ENCODE data around the gene BRME1. TPM values are rescaled to one million over a fixed set of nuclear protein-coding genes. Genes with fewer than 3 reads are reported as not detected.

Gene BRME1
- polyA plus RNA-seq, 1 donor (not counting 4 experiments of a cell fraction or from before 2014, with no cell fraction given), result 0.22 TPM

DNA sequence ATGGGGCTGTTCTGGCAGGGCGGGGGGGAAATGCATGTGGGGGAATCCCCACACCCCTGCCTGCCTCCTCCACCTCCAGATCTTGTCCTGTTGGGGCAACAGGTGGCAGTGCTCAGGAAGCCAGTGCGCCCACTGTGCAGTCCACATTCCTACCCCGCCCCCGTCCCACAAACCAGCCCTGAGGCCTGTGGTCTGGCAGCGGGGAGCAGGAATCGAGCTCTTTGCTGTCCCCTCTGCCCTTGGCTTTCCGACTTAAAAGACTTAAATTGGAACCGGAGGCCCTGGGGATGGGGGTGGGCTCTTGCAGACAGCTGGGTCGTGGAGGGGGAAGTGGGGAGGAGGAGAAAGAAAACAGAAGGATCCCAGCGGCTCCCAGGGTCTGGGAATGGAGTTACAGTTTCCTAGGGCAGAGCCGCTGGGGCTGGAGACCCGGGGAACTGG is 24.6 kb downstream of the BRME1 start:
- H3K9me3 ChIP-seq (ENCODE audit: control insufficient read depth, low read depth, low read length), result no peaks in the 10 kb centered on the region
- H2AFZ ChIP-seq (ENCODE audit: control insufficient read depth, low read length), result no peak overlapping the region
- TF ChIP-seq, protein P1, sequence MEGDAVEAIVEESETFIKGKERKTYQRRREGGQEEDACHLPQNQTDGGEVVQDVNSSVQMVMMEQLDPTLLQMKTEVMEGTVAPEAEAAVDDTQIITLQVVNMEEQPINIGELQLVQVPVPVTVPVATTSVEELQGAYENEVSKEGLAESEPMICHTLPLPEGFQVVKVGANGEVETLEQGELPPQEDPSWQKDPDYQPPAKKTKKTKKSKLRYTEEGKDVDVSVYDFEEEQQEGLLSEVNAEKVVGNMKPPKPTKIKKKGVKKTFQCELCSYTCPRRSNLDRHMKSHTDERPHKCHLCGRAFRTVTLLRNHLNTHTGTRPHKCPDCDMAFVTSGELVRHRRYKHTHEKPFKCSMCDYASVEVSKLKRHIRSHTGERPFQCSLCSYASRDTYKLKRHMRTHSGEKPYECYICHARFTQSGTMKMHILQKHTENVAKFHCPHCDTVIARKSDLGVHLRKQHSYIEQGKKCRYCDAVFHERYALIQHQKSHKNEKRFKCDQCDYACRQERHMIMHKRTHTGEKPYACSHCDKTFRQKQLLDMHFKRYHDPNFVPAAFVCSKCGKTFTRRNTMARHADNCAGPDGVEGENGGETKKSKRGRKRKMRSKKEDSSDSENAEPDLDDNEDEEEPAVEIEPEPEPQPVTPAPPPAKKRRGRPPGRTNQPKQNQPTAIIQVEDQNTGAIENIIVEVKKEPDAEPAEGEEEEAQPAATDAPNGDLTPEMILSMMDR (optimal IDR thresholded peaks at IDR 0.05 in 1 of 3, IDR thresholded peaks at IDR 0.05 in 1 of 3, conservative IDR thresholded peaks at IDR 0.05 in 1 of 3; ENCODE audit: extremely low read depth in 1 of 3, insufficient read depth in 2 of 3, low read length in 3 of 3), result no peak
- no peak for TF ChIP-seq EZH2 (IDR thresholded peaks at IDR 0.05; ENCODE audit: low read length)
- H3K4me2 ChIP-seq (ENCODE audit: control insufficient read depth, extremely low read depth, insufficient read depth, low read depth, low read length), result no peak overlapping the region
- FAIRE-seq (no peak), DNase-seq (ENCODE audit: low read depth, low spot score) (no peak)
- peaks cover 8% of the 10 kb centered on the region for H3K27me3 ChIP-seq (ENCODE audit: control insufficient read depth, extremely low read depth, insufficient read depth, low read length)
- no peak overlapping the region for H3K4me3 ChIP-seq (ENCODE audit: control insufficient read depth in 2 of 3, extremely low read depth in 1 of 3, insufficient read depth in 2 of 3, low read depth in 1 of 3, low read length in 3 of 3)
- dilution Hi-C loops (cut with MboI; ENCODE audit: extremely low pct_ligation_motif_present, low sequenced_read_pairs), result no loop called here
- no peak overlapping the region for H3K27ac ChIP-seq (ENCODE audit: control insufficient read depth, insufficient read depth, low read length)
- H3K9me1 ChIP-seq (ENCODE audit: control insufficient read depth, extremely low read depth, insufficient read depth, low read length), result peaks cover 2% of the 10 kb centered on the region
- H3K79me2 ChIP-seq (ENCODE audit: control insufficient read depth, insufficient read depth, low read length), result no peaks in the 10 kb centered on the region
- H4K20me1 ChIP-seq (ENCODE audit: control insufficient read depth, extremely low read depth, insufficient read depth, low read length), result no peaks in the 10 kb centered on the region
- H3K4me1 ChIP-seq (ENCODE audit: control insufficient read depth, extremely low read depth, insufficient read depth, low read length), result peaks cover 11% of the 10 kb centered on the region
- no peak overlapping the region for H3K9ac ChIP-seq (ENCODE audit: control insufficient read depth, extremely low read depth, insufficient read depth, low read length)
- H3K36me3 ChIP-seq (ENCODE audit: control insufficient read depth in 2 of 2, extremely low read depth in 1 of 2, insufficient read depth in 2 of 2, low read length in 2 of 2), result no peaks in the 10 kb centered on the region

DNA sequence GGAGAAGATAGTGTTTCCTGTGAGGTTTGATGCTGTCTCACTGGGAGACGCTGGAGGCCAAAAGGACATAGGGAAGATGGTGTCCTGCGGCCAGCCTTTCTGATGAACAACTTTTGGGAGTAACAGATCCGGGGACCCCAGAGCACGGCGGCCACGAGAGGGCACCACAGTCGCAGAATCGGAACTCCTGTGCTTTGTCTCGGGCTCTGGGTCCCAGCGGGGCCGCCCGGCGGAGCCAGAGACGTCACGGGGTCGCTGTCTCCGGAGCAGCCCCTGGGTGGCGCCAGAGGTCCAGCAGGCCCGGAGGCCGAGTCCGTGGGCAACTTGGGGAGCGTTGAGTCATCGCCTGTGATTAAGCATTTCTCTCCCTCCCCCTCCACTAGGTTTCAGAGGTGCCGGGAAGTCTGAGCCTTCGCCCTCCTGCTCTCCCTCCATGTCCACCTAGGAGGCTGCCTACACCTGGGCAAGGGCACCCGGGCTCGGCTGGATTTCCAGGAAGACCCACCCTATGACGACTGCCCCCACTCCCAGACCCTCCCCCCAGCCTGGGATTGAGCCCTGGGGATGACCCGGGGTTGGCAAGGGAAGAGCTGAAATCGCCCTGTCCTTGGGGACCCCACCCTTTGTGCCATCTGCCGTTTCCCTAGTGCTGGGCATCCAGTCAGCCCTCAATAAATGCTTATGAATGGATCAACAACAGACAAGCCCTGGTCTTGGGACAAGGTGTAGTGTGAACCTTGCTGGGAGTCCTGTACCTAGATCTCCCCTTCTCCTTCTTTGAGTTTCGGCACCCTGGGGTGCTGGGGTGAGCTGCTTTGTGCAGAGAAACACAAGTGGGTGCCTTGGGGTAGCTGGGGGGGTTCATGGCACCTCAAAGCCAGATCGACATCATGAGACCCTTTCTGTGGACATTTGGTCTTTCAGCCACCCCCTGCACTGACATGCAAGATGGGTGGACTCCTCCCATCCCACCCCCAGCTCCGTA is 25.6 kb downstream of the BRME1 start:
- Histone ChIP-seq H3K27ac (ENCODE audit: control insufficient read depth, insufficient read depth, low read length) (peak overlapping the region; percentile 40), H3K9me3 (ENCODE audit: control insufficient read depth, low read depth, low read length) (no peaks in the 10 kb centered on the region)

More for the DNA sequence above, 25.6 kb downstream of the BRME1 start:
- TF ChIP-seq EZH2 (IDR thresholded peaks at IDR 0.05; ENCODE audit: low read length), result no peak
- TF ChIP-seq, protein P1 (optimal IDR thresholded peaks at IDR 0.05 in 1 of 3, IDR thresholded peaks at IDR 0.05 in 1 of 3, conservative IDR thresholded peaks at IDR 0.05 in 1 of 3; ENCODE audit: extremely low read depth in 1 of 3, insufficient read depth in 2 of 3, low read length in 3 of 3), result peak; percentile 96 to 99 (median 99)
- FAIRE-seq (peak; percentile 94), DNase-seq (ENCODE audit: low read depth, low spot score) (peak; percentile 83)
- H2AFZ ChIP-seq (ENCODE audit: control insufficient read depth, low read length), result peak overlapping the region; percentile 76
- peak overlapping the region in 2 of 3 experiments; percentile 49 to 51 for H3K4me3 ChIP-seq (ENCODE audit: control insufficient read depth in 2 of 3, extremely low read depth in 1 of 3, insufficient read depth in 2 of 3, low read depth in 1 of 3, low read length in 3 of 3)
- no peaks in the 10 kb centered on the region for H3K79me2 ChIP-seq (ENCODE audit: control insufficient read depth, insufficient read depth, low read length)
- dilution Hi-C loops (cut with MboI; ENCODE audit: extremely low pct_ligation_motif_present, low sequenced_read_pairs), result no loop called here
- H3K9ac ChIP-seq (ENCODE audit: control insufficient read depth, extremely low read depth, insufficient read depth, low read length), result peak overlapping the region; percentile 52
- peaks cover 7% of the 10 kb centered on the region for H3K27me3 ChIP-seq (ENCODE audit: control insufficient read depth, extremely low read depth, insufficient read depth, low read length)
- H3K4me2 ChIP-seq (ENCODE audit: control insufficient read depth, extremely low read depth, insufficient read depth, low read depth, low read length), result peak overlapping the region; percentile 73
- H3K9me1 ChIP-seq (ENCODE audit: control insufficient read depth, extremely low read depth, insufficient read depth, low read length), result peaks cover 2% of the 10 kb centered on the region
- H4K20me1 ChIP-seq (ENCODE audit: control insufficient read depth, extremely low read depth, insufficient read depth, low read length), result no peaks in the 10 kb centered on the region
- H3K4me1 ChIP-seq (ENCODE audit: control insufficient read depth, extremely low read depth, insufficient read depth, low read length), result peaks cover 11% of the 10 kb centered on the region
- H3K36me3 ChIP-seq (ENCODE audit: control insufficient read depth in 2 of 2, extremely low read depth in 1 of 2, insufficient read depth in 2 of 2, low read length in 2 of 2), result no peaks in the 10 kb centered on the region
